Measurements from ENCODE around the gene MLLT6. TPM values are rescaled to one million over a fixed set of nuclear protein-coding genes. Genes with fewer than 3 reads are reported as not detected.

MLLT6 gene
- total and polyA plus RNA-seq, 2 of the 13 experiments (the other 11 are each of a cell fraction or from before 2014, with no cell fraction given) = 50.7 to 69.5 TPM

GRCh38 chr17:38702166-38702915 lies 2.7 kb upstream of the MLLT6 start (continued):
- TF ChIP-seq IRF9 (CRISPR knock-in tag; IDR thresholded peaks at IDR 0.05; ENCODE audit: borderline replicate concordance) (no peak), ZBTB25 (CRISPR knock-in tag; IDR thresholded peaks at IDR 0.05) (peak; percentile 95), MAFG (CRISPR knock-in tag; IDR thresholded peaks at IDR 0.05) (0 out of 2 replicates have a peak, but pooled peaks have one; percentile 33), MIXL1 (CRISPR knock-in tag; IDR thresholded peaks at IDR 0.05) (peak; percentile 25; the same call in 1 of the 2 replicates), MED8 (CRISPR knock-in tag; IDR thresholded peaks at IDR 0.05; ENCODE audit: insufficient replicate concordance) (peak; percentile 98), TCF7L2 (IDR thresholded peaks at IDR 0.05; ENCODE audit: low read depth, low read length) (no peak), CREM (IDR thresholded peaks at IDR 0.05) (peak; percentile 42; the same call in 1 of the 2 replicates), CREM (CRISPR knock-in tag; IDR thresholded peaks at IDR 0.05) (no peak), FOXJ3 (CRISPR knock-in tag; IDR thresholded peaks at IDR 0.05; ENCODE audit: borderline replicate concordance) (no peak), ZC3H13 (CRISPR knock-in tag; IDR thresholded peaks at IDR 0.05) (peak; percentile 81; the same call in 1 of the 2 replicates), CC2D1A (CRISPR knock-in tag; IDR thresholded peaks at IDR 0.05) (no peak), ZNF431 (CRISPR knock-in tag; IDR thresholded peaks at IDR 0.05; ENCODE audit: borderline replicate concordance, low read depth) (peak; percentile 81; the same call in 1 of the 2 replicates), LCORL (IDR thresholded peaks at IDR 0.05) (no peak), LCORL (CRISPR knock-in tag; IDR thresholded peaks at IDR 0.05) (no peak), FOXO4 (CRISPR knock-in tag; conservative IDR thresholded peaks at IDR 0.05) (no peak), ZNF235 (CRISPR knock-in tag; IDR thresholded peaks at IDR 0.05; ENCODE audit: borderline replicate concordance) (peak; percentile 61; the same call in 1 of the 2 replicates), ZNF550 (CRISPR knock-in tag; IDR thresholded peaks at IDR 0.05; ENCODE audit: borderline replicate concordance) (no peak), IKZF5 (CRISPR knock-in tag; IDR thresholded peaks at IDR 0.05) (0 out of 2 replicates have a peak, but pooled peaks have one; percentile 16), ZNF674 (CRISPR knock-in tag; IDR thresholded peaks at IDR 0.05; ENCODE audit: low read depth) (no peak), ZFP36 (IDR thresholded peaks at IDR 0.05; ENCODE audit: borderline replicate concordance, low read depth, low read length, partially characterized antibody) (no peak), ZIK1 (CRISPR knock-in tag; IDR thresholded peaks at IDR 0.05; ENCODE audit: borderline replicate concordance, low read depth) (peak; percentile 95), ZBTB4 (CRISPR knock-in tag; IDR thresholded peaks at IDR 0.05; ENCODE audit: borderline replicate concordance) (no peak)

All from HepG2 (cell line).